GM18520 (cell line): ENCODE data around the gene KIRREL3.

Experiments used
- ATAC-seq: cut with Tn5 transposase; IDR thresholded peaks from one replicate; pipeline ENCODE4 v1.9.1; 2021; ENCODE audit not compliant: unreplicated experiment

Gene KIRREL3

GRCh38 chr11:126479178-126479930 lies 521.2 kb downstream of the KIRREL3 start:
- ATAC-seq: no peak

DNA sequence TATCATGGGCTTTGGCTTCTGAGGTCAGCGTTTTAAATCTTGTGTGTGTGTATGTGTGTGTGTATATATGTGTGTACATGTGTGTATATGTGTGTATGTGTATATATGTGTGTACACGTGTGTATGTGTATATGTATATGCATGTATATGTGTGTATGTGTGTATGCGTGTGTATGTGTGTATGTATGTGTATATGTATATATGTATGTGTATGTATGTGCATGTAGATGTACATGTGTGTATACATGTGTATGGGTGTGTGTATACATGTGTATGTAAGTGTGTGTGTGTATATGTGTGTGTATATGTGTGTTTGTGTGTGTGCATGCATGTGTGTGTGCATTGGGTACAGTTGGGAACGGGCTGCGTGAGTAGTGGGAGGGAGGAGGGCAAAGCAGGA lies 522.1 kb downstream of the KIRREL3 start:
- no peak for ATAC-seq

- ATAC-seq: no peak
These were observed 522.9 kb downstream of the KIRREL3 start for GRCh38 chr11:126477535-126478305.

DNA sequence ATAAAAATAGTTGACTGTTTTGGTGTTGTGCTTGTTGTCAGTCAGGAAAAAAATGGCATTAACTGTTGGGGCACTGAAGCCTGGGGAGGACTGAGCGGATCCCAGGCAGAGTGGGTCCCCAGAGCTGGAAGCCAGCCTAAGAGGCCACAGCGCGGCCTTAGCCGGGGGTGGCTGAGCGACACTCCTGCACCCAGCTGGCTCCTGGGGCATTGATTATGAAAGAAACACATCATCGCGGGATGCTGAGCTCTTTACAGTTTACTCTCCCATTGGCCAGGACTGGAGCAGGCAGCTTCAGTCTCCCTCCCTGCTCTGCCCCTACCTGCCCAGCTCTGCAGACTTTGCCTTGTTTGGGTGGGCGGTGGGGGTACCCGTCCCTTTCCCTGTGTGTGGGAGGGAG lies 523.6 kb downstream of the KIRREL3 start:
- ATAC-seq: no peak

- no peak for ATAC-seq
These were observed 524.2 kb downstream of the KIRREL3 start for GRCh38 chr11:126476266-126476924.

DNA sequence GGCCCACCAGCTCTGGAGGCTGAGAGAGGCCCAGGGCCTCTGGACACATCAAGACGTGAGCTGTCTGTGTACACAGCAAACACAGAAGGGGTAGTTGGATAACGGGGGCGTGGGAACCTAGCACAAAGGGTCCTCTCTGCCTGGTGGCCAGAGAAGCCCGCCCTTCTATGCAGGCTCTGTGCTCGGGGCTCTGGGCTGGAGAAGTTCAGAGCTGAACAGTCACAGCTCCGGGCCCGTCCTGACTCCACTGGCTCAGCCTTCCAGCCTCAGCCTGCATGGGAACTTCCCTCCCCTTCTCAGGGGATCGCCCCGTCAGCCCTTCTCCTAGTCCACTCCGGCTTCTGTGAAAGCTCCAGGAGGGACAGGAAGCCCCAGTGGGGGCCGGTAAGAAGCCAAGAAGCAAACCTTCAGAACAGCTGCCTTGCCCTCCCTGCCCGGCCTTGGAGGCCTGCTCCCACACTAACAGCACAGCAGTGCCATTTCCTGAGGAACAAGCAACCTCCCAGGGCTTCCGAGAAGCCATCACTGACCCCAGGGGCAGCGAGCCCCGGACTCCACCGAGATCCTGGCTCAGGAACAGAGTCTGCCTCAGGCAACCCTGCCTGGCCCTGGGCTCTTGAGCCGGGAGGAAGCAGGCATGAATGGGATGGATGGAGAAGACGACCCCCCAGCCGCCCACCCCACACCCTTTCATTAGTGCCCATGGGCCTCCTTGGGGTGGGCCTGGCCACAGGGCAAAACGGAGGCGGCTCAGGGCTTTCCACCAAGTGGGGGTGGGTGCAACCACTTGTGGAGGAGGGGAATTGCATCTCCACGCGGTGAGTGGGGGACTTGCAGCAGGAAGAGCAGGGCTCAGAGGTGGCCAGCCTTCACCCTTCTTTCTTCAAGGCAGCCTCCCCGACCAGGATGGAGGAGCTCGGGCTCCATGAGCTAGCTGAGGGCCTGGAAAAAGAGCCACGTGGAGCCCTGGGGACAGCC lies 525.3 kb downstream of the KIRREL3 start:
- ATAC-seq: no peak

DNA sequence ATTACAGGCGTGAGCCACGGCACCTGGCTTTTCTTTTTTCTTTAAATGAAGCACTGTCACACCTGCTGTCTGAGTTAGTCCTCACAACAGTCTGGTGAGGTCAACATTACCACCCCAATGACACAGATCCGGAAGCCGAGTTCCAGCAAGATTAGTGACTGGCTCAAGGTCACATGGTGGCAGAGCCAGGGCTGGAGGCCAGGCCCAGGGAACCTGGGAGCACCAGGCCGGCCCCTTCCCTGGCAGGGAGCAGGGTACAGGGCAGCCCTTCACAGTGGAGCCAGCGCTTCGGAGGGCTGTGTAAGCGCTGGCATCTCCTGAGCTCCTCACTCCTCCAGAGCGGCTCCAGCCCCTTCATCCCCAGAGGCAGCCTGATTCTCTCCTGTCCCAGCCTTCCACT lies 526.4 kb downstream of the KIRREL3 start:
- no peak for ATAC-seq

DNA sequence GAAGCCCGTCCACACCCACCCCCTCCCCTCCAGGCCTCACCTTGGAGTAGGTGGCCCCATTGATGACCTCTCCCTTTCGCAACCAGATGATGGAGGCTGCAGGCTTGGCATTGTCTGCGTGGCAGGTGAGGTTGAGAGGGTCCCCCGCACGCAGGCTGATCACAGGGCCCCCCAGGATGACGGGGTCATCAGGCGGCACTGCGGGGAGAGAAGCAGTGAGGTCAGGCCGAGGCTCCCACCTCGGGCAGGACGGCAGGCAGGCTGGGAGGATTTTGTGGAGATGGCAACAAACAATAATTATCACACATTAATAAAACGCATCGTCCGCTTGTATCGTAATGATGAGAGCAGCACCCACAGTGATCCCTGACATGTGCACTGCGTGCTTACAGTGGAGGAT lies 527.3 kb downstream of the KIRREL3 start:
- ATAC-seq: no peak

- ATAC-seq: no peak
These were observed 531.3 kb downstream of the KIRREL3 start for GRCh38 chr11:126469311-126469710.

DNA sequence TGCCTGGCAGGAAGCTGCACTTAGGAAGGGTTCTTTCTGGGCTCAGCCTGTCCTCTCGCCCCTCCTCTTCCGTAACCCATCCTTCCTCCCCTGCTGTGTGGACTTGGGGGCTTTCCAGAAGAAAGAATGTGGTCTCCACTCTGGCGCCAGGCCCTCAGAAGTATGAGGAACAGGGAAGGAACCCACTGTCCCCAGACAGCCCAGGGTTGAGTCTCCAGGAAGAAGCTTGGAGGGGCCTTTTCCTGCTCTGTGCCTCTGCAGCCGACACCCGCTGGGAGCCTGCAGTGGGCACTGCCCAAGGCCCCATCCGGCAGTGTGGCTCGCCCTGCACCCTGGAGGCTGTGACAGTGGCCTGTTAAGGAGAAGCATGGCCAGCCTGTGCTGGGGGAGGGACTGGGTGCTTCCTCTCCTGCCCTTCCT lies 532.5 kb downstream of the KIRREL3 start:
- no peak for ATAC-seq

GRCh38 chr11:126467471-126467870 lies 533.1 kb downstream of the KIRREL3 start:
- ATAC-seq: no peak

DNA sequence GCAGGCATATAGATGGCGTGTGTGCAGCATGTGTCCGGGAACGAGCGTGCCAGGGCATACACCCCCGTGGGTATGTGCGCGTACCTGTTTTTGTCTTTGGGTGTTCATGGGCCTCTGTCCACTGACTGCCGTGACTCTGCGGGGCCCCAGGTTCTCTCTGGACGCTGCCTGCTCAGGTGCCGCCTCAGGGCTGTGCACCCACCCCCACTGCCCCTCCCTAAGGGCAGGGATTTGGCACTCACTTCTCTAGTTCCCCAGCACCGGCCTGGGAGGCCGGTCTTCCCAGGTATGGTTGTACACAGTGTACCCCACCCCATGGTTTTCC lies 533.6 kb downstream of the KIRREL3 start:
- no peak for ATAC-seq

- no peak for ATAC-seq
These were observed 534.1 kb downstream of the KIRREL3 start for GRCh38 chr11:126466236-126467045.

- peak; percentile 84 for ATAC-seq
These were observed 534.9 kb downstream of the KIRREL3 start for GRCh38 chr11:126465573-126466188.

- no peak for ATAC-seq
These were observed 535.8 kb downstream of the KIRREL3 start for GRCh38 chr11:126464796-126465195.

- no peak for ATAC-seq
These were observed 538.1 kb downstream of the KIRREL3 start for GRCh38 chr11:126462422-126462821.

- no peak for ATAC-seq
These were observed 538.6 kb downstream of the KIRREL3 start for GRCh38 chr11:126461996-126462395.

DNA sequence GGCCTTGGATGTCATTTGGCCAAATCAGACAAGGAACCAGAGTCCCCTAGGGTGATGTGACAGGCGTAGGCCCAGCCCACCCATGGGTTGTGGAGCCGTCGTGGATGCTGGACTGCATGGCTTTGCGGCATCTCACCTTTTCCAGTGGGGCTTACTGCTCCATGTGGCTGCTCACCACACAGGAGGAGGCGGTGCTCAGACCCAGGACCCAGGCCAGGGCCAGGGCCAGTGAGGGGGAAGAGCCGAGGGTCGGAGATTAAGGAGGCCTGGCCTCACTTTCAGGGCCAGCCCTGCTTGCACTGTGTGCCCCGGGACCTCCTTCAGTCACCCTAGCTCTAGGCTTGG lies 539.5 kb downstream of the KIRREL3 start:
- ATAC-seq: no peak

DNA sequence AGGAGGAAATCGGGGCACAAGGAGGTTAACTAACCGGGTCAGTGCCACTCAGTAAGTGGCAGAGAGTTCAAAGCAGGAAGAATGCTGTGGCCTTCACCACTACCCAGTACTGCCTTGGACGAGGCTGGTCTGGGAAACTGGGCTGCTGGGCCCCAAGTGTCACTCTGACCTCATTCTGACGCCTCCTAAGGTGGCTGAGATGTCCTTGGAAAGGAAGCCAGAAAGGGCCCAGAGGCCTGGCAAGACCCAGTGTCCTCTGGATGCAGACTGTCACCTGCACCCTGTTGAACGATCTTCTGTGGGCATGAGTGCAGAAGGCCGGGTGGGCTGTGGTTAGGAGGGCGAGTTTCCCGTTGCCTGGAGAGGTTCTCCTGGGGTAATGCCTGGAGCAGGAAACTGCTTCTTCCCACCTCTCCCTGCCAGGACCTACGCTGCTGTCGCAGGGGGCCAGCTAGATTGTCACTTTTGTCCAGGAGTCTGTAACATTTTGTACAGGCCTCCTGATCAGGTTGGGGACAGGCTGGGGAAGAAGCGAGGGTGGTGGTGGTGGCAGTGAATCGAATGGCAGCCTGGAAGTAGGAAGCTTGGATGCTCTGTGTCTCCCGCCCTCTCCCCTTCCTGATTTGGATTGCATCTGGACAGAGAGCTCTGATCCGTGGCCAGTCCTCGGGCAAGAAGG lies 540.0 kb downstream of the KIRREL3 start:
- no peak for ATAC-seq
